HG03025 (cell line): Measurements from ENCODE around the gene CASP8AP2.
"Not testable (repeated sequence)": the region's sequence is repeated elsewhere in the genome, so short reads cannot be mapped to it uniquely, and the experiment has no call there.

Source experiments
- ATAC-seq: cut with Tn5 transposase; IDR thresholded peaks from one replicate; pipeline ENCODE4 v1.9.1; 2021; ENCODE audit warnings: mild to moderate bottlenecking, moderate library complexity; ENCODE audit not compliant: unreplicated experiment, low FRiP score

The CASP8AP2 gene

DNA sequence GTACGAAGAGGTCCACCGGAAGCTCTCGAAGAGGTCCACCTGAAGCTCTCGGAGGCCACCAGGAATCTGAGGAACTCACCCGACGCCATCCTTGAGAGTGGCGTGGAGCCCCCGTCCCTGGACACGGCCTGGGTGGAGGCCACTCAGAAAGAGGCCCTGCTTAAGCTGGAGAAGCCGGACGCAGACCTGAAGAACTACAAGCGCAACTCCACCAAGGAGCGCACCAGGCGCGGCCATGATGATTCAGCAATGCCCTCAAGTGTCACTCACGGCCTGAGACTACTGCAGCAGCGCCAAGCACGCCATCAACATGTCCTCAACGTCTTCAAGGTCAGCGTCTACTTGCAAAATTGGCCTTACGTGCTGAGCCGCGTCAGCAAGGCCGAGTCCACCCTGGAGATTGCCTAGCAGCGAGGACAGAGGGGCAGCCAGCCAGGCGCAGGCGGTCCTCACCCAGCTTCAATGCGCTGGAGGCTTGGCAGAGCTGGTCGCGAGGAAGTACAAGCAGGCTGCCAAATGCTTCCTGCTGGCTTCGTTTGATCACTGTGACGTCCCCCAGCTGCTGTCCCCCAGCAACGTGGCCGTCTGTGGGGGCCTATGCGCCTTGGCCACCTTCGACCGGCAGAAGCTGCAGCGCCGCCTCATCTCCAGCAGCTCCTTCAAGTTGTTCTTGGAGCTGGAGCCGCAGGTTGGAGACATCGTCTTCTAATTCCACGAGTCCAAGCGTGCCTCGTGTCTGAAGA is 56.9 kb downstream of the CASP8AP2 start:
- no peak for ATAC-seq

DNA sequence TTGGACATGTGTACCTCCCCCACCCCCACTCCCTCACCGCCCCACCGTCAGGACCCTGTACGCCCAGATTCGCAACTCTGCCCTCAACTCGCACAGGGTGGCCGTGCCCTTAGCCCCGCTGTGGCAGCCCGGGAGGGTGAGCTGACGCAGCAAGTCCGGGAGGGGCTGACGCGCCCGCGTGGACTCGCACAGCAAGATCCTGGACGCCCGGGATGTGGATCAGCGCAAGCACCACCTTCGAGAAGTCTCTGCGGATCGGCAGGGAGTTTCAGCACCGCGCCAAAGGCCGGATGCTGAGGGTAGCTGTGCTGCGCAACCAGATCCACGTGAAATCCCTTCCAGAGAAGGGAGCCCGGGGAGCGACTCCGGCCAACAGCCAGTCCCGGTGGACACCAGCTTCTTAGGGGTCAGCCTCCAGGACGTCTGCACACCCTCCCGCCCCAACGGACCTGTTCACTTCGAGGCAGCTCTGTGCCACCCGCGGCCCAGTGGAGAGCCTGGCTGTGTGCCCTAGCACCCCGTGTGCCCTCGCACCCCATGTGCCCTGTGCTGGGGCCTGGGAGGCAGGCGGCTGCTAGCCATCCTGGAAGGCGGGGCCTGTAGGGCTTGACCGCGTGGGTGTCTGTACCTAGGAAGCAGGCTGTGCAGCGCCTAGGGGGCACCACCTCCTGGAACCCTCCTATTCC is 57.9 kb downstream of the CASP8AP2 start:
- ATAC-seq, result no peak

DNA sequence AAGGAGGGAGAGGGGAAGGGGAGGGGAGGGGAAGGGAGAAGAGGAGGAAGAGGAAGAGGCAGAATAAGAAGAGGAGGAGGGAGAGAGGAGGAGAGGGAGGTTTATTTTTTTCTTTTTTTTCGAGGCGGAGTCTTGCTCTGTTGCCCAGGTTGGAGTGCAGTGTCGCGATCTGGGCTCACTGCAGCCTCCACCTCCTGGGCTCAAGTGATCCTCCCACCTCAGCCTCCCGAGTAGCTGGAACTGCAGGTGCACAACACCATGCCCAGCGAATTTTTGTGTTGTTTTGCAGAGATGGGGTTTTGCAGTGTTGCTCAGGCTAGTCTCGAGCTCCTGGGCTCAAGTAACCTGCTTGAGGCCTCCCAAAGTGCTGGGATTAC is 58.4 kb downstream of the CASP8AP2 start:
- ATAC-seq, result no peak

DNA sequence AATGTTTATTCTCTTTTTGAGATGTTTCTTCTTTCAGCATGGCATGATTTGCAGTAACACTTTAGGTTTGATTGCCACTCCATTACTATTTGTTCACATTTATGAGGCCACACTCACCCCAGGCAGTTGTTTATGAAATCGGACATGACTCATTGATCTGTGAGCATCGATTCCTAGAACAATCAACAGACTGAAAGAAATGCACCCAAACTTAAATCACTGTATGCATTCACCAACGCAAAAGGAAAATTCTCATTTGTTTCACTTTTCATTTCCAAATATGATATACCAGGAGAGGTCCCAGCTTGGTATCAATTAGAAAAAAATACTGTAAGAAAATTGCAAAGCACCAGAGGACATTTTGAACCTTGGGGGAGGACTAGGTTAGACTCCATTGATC is 59.2 kb downstream of the CASP8AP2 start:
- ATAC-seq, result no peak

DNA sequence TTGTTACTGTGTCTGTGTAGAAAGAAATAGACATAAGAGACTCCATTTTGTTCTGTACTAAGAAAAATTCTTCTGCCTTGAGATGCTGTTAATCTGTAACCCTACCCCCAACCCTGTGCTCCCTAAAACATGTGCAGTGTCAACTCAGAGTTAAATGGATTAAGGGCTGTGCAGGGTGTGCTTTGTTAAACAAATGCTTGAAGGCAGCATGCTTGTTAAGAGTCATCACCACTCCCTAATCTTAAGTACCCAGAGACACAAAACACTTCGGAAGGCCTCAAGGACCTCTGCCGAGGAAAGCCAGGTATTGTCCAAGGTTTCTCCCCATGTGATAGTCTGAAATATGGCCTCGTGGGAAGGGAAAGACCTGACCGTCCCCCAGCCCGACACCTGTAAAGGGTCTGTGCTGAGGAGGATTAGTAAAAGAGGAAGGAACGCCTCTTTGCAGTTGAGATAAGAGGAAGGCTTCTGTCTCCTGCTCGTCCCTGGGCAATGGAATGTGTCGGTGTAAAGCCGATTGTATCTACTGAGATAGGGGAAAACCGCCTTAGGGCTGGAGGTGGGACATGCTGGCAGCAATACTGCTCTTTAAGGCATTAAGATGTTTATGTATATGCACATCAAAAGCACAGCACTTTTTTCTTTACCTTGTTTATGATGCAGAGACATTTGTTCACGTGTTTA is 61.3 kb downstream of the CASP8AP2 start:
- not testable (repeated sequence) for ATAC-seq

DNA sequence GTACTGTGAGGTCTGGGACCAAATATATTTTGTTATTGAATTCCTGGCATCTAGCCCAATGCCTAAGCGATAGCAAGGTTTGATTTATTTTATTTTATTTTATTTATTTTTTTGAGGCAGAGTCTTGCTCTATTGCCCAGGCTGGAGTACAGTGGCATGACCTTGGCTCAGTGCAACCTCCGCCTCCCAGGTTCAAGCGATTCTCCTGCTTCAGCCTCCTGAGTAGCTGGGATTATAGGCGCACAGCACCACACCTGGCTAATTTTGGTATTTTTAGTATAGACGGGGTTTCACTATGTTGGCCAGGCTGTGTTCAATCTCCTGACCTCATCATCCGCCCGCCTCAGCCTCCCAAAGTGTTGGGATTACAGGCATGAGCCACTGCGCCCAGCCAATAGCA is 62.9 kb downstream of the CASP8AP2 start:
- ATAC-seq, result not testable (repeated sequence)

DNA sequence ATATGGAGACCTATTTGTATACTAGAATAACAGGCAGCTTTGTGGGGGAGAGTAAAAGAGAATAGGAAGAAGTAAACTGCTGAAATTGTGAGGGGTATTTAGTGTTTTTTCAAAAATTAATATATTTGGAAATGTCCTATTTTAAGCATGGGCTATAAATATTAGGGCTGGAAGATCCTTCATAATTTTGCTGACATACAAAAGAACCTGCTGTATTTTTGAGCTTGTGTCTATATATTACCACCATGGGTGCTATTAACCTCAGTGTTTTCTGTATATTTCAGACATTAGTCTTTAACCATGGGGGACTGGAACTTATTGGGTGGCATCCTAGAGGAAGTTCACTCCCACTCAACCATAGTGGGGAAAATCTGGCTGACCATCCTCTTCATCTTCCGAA is 64.5 kb downstream of the CASP8AP2 start, which contains the start of gene GJA10:
TSS of gene GJA10 (plus strand) at position 301 of the 400 bp plus-strand sequence. CDS start at position 301, 0 bp downstream.
- no peak for ATAC-seq

DNA sequence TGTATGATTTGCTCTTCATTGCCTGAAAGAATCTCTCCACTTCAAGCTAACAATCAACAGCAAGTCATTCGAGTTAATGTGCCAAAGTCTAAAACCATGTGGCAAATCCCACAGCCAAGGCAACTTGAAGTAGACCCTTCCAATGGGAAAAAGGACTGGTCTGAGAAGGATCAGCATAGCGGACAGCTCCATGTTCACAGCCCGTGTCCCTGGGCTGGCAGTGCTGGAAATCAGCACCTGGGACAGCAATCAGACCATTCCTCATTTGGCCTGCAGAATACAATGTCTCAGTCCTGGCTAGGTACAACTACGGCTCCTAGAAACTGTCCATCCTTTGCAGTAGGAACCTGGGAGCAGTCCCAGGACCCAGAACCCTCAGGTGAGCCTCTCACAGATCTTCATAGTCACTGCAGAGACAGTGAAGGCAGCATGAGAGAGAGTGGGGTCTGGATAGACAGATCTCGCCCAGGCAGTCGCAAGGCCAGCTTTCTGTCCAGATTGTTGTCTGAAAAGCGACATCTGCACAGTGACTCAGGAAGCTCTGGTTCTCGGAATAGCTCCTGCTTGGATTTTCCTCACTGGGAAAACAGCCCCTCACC is 65.7 kb downstream of the CASP8AP2 start:
- ATAC-seq, result no peak

DNA sequence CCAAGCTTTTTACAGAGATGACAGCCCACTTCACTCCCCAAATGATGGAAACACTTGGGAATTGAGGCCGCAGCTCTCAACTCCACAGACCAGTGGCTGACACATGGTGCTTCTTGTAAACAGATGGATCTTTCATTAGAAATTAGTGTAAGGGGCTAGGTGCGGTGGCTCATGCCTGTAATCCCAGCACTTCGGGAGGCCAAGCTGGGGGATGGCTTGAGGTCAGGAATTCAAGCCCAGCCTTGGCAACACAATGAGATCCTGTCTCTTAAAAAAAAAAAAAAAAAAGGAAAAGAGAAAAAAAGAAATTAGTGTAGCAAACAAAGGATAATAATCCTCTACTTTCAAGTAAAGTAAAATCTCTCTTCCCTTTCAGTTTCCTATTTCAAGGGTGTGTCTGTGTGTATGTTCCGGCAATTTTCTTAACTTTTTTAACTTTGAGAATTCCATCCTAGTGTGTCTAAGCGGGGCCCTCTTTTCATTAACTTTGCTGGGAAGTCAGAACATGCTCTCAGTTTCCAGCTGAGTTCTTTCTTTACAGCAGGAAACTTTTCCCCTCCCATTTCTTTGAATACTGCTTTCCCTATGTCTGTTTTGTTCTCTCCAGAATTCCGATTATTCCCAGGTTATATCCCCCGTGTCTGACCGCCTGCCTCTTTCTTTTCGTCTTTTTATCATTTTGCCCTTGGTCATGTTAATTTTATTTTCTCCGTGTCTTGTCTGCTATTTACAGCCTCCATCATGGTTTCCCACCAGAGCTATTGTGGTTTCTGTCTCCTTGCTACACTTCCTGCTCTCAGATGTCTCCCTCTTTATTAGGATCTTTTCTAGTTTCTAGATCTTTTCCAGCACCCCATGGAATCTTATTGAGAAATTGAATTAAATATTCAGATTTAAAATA is 80.6 kb downstream of the CASP8AP2 start:
- not testable (repeated sequence) for ATAC-seq

DNA sequence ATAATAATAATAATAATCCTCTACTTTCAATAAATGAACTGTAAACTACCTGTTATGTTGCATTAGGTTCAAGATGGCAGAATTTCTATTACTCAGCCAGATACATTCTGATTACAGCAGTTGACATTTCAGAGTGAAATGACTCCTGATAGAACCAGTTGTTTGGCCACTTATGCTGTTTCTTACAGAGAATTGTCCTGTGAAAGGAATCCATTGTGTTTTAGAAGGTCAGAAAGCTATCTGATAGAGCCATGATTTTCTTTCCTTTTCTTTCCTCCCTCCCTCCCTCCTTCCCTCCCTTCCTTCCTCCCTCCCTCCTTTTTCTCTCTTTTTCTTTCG is 81.2 kb downstream of the CASP8AP2 start:
- no peak for ATAC-seq

DNA sequence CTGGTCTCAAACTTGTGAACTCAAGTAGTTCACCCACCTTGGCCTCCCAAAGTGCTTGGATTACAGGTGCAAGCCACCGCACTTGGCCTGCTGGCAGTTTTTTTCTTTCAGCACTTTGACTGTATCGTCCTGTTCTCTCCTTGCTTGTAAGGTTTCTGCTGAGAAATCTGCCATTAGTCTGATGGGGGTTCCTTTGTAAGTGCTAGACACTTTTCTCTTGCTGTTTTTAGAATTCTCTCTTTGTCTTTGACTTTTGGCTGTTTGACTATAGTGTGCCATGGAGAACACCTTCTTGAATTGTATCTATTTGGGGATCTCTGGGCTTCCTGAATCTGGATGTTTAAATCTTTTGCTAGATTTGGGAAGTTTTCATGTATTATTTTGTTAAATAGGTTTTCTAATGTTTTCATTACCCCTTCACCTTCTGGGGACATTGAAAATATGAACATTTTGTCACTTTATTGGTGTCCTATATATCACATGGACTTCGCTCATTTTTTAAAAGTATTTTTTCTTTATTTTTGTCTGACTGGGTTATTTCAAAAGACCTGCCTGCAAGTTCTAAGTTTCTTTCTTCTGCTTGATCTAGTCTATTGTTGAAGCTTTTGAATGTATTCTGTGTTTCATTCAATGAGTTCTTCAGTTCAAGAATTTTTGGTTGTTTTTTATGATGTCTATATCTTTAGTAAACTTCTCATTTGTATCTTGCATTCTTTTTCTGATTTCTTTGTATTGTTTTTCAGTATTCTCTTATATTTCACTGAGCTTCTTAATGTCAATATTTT is 86.6 kb downstream of the CASP8AP2 start:
- ATAC-seq, result no peak

DNA sequence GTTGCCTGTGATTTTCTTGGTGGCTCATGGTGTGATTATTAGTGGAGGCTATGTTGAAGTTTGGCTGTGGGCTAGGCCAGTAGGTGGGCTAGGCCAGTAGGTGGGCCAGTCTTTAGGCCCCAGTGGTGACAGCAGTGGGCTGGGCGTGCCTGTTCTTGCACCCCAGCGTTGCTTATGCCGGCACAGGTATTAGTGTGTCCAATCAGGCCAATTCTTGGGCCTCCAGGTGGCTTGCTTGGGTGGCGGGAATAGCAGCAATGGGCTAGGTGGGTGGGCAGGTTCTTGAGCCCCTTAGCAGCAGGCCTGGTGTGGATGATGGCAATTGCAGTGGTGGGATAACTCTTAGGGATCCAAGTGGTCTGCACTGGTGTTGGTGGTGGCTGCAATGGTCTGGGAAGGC is 87.5 kb downstream of the CASP8AP2 start:
- no peak for ATAC-seq

DNA sequence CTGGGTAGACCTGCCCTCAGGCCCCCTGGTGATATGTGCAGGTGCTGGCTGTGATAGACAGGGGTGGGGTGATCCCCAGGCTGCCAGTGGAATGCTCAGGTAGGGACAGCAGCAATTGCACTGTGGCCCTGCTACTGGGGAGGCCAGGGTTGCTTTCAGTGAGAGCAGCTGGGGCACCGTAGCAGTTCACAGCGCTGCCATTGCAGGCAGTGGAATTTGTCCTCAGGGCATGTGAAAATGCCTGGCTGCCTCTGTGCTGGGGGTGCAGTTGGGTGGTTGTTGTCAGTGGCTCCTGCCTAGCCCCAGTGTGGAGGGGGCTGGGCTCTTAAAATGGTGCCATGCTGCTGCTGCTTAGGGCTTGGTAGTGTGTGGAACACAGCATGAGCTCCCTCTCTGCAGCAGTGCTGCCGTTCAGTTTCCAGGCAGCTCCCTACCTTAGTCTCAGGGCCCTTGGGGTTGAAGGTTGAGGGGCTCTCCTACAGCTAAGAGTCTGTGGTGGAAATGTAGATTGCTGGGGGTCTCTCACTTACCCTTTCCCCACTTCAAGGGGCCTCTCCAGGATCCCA is 88.2 kb downstream of the CASP8AP2 start:
- ATAC-seq, result no peak
